HUDEP-2 (cell line): ENCODE measurements around the gene PSMA2.

Experiments used
- DNase-seq, 76 experiments: peaks; one replicate each; lab custom pipeline; 2025; ENCODE audit not compliant: unreplicated experiment in 76 of 76; lab: John Stamatoyannopoulos, UW

Gene PSMA2

DNA sequence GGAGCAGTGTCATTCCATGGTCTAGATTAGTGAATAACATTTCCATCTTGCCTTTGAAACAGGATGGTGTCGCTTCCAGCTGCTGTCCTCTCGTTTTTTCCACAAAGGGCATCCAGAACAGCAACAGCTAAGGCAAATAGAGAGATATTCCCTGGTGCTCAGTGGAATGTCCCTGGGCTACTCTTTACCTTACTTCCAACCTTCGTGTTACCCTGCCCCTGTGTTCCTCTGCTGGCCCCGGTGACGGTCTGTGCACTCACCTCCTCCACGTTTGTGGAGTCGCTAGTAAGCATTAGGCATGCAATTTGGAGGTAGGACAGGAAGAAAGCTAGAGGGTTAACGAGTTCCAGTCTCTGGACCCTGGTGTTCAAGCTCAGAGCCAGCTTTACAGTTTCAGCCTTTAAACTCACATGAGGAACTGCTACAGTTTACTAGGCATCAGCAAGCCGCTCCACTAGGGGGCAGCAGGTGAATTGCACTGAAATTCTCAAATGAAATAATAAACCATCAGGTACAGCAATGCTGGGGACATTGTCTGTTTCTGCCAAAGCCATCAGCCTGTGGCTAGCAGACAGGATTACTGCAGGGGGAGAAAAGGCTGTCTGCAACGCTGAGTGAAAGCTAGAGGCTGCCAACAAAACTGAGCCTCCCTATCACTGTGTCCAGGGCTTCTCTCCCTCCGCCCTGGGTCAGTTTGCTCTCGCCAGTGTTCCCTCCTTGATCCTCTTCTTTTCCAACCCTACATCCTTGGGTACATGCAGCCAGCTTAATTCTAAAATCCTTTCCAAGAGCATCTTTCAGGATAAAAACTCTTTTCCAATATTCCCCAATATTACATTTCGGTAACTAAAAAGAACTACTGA, 9.2 kb upstream of the PSMA2 start:
- DNase-seq, result peak in 63 of 76 experiments; percentile 2 to 68 (median 35)

DNA sequence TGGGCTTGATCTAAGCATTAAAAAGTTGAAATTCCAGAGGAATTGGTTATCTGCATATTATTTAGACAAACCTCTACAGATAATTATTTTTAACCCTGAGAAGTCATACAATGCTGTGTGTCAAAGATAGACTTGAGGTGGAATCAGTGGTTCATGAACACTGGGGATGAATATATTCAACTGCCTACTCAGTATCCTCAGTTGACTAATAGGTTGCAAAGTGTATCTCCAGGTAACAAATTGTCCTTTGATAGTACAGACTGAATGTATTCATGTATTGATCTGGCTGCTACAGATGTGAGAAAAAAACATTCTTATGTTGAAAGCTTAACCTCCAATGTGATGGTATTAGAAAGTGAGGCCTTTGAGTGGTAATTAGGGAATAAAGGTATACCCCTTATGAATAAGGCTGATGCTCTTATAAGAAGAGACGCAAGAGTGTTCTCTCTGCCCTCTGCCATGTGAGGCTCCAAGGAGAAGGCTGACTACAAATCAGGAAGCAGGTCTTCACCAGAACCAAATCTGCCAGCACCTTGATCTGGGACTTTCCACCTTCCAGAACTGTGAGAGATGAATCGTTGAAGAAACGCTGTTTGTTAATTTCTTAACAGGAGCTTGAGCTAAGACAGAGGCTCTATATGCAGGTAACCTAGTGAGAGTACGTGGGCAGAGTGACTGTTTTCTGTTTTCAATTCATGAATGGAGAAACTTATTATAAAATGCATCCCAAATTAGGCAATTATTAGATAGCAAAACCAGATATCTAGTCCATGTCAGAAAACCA, 7.7 kb upstream of the PSMA2 start:
- DNase-seq, result no peak

- no peak for DNase-seq
Measured at GRCh38 chr7:42935861-42936260, 3.9 kb upstream of the PSMA2 start.

DNA sequence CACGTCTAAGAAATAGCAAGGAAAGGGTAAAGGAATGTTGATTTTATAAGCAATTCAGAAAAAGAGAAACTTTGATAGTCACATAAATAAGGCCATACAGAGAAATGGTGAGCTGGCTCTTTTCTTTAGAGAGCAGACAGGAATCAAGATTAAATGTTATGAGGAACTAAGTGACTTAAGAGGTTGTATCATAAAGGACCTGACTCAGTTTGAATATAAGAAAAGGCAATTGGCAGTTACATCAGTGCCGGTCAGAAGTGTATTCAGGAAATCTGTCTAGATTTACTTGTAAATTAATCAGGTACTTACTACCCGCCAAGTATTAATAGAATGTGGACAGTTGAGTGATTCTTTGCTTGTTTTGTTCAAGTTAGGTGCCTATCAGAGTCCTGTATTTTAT, 2.3 kb upstream of the PSMA2 start:
- DNase-seq, result no peak

DNA sequence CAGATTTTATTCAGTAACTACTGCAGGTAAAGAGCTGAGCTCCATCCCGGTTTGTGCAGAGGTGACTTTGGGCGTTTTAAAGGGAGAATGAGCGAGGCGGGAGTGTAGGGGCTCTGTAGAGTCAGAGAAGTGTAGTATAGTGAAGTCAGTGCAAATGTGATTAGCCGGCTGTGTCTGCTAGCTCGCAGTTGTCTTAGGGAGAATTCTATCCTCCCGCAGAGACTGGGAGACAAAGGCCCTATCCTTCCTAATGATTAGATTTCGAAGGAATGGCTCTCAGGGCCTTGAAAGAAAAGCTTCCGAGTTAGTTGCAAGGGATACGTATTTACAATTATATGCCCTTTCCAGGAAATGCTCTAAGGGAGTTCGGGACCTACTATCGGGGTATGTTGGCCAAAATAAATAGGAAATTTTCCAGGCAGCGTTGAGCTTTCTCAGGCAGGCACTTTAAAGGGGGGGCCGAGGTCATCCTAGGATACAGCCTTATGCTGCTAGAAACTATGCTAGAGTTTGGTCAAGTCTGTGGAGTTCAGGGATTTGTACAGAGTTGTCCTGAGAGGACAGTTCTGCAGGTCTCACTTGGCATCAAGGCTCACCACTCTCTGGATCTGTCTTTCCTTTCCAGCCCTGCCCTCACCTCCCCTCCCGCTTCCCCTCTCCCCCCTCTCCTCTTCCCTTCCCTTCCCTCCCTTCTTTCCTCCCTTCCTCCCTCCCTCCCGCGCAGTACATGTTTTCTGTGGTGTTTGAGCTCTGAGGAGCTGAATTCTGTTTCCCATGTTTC, 1.0 kb upstream of the PSMA2 start:
- DNase-seq, result peak in 3 of 76 experiments; percentile 4 to 40 (median 8)

- peak in 1 of 76 experiments; percentile 0 for DNase-seq
Measured at GRCh38 chr7:42931447-42931833, 534 bp downstream of the PSMA2 start.

GRCh38 chr7:42930889-42931288, 1.1 kb downstream of the PSMA2 start:
- peak in 2 of 76 experiments; percentile 3 to 9 for DNase-seq

GRCh38 chr7:42929449-42929848, 2.5 kb downstream of the PSMA2 start:
- no peak for DNase-seq

- no peak for DNase-seq
Measured at GRCh38 chr7:42928754-42929153, 3.2 kb downstream of the PSMA2 start.

- no peak for DNase-seq
Measured at GRCh38 chr7:42926204-42926603, 5.8 kb downstream of the PSMA2 start.

- no peak for DNase-seq
Measured at GRCh38 chr7:42925630-42926029, 6.3 kb downstream of the PSMA2 start.

- no peak for DNase-seq
Measured at GRCh38 chr7:42924223-42924838, 7.6 kb downstream of the PSMA2 start.

DNA sequence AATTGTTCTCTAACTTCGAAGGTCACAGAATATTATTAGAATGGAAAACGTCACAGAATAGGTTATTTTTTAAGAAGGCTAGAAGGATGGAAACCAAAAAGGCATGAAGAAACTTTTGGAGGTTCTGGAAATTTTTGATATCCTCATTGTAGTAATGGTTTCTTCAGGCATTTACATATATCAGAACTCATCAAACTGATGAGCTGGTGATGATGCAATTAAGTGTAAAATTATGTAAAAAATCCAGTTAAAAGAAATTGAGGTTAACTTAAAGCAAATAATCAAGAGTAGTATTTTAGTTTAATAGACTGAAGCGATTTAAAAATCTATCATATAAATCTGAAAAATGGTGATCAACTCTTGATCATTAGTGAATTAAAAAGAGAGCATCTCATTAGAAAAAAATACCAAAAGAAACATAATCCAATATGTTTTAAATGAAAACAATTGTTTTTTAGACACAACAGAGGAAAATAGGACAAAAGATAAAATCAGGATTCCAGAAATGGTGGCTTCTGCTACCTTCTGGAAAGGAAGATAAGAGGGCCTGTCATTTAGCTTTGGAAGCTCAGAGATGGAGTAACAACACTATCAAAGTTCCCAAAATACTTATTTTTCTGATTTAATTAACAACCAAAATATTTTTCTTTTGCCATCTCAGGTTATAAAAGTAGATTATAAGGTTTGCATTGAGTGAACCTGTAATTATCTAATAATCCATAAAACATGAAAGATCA, 9.8 kb downstream of the PSMA2 start:
- no peak for DNase-seq

- DNase-seq, result no peak
Measured at GRCh38 chr7:42915356-42915755, 16.6 kb downstream of the PSMA2 start.

- no peak for DNase-seq
Measured at GRCh38 chr7:42914421-42915045, 17.4 kb downstream of the PSMA2 start.

GRCh38 chr7:42914009-42914408, 18.0 kb downstream of the PSMA2 start:
- no peak for DNase-seq

DNA sequence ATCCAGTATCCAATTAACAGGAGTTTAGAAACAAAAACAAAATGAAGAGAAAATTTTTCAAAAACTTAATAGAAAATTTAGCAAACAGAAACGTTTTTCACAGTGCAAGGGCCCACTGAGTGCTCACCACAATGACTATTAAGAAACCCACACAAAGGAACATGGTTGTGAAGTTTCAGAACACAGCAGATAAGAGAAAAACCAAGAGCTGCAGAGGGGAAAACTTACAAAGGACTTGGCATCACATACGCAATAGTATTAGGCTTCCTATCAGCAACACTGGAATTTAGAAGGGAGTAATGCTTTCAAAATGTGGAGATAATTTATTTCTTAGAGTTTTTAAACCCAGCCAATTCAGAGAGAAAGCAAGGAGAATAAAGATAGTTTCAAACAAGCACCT, 18.4 kb downstream of the PSMA2 start:
- DNase-seq, result peak in 4 of 76 experiments; percentile 0 to 13 (median 4)

- DNase-seq, result peak in 74 of 76 experiments; percentile 52 to 95 (median 88)
Measured at GRCh38 chr7:42911454-42912447, 20.2 kb downstream of the PSMA2 start, which contains the start of gene C7orf25. TSS of gene C7orf25 (minus strand) at chr7:42912070. CDS start at chr7:42910900, 1,170 bp downstream.
